Thyroid gland (tissue), 4 donors: ENCODE results near the gene PRDM7. TPM values are rescaled to one million over a fixed set of nuclear protein-coding genes. Genes with fewer than 3 reads are reported as not detected.
"Not testable (repeated sequence)": the region's sequence is repeated elsewhere in the genome, so short reads cannot be mapped to it uniquely, and the experiment has no call there.

ENCODE experiments used
- DNase-seq, 2 donors: peaks; one replicate each; pipeline ENCODE4 v3.0.0-alpha.2; 2019
- H3K27ac ChIP-seq, 3 donors: fragments of 200-600 bp; sonication (generic); 1 replicate in 2 of 3; 2 replicates in 1 of 3; pipeline ENCODE4 v1.5.1; 2016 to 2019; ENCODE audit warnings: mild to moderate bottlenecking in 1 of 3, moderate library complexity in 1 of 3
- H3K27me3 ChIP-seq: fragments of 200-600 bp; sonication (generic); one replicate; pipeline ENCODE4 v1.5.1; 2019
- H3K36me3 ChIP-seq, 2 donors: fragments of 200-600 bp; sonication (generic); one replicate each; pipeline ENCODE4 v1.5.1; 2016 to 2019
- H3K4me1 ChIP-seq, 2 donors: fragments of 200-600 bp; sonication (generic); one replicate each; pipeline ENCODE4 v1.5.1; 2017 to 2019
- H3K4me3 ChIP-seq, 3 donors: fragments of 200-600 bp; sonication (generic); replicated peaks in 1 of 3; 1 replicate in 2 of 3; 2 replicates in 1 of 3; pipeline ENCODE4 v1.5.1; 2016; ENCODE audit warnings: mild to moderate bottlenecking in 1 of 3
- H3K9me3 ChIP-seq: fragments of 200-600 bp; sonication (generic); one replicate; pipeline ENCODE4 v1.5.1; 2017
- CTCF ChIP-seq, 6 experiments: fragments of 200-600 bp in 3 of 6; fragments of 450-650 bp in 3 of 6; sonication (generic) in 3 of 6; IDR thresholded peaks; one replicate each; pipeline ENCODE4 v1.5.1; 2016 to 2019; ENCODE audit warnings: antibody characterized with exemption in 6 of 6, mild to moderate bottlenecking in 2 of 6, inconsistent platforms in 1 of 6, moderate library complexity in 1 of 6
- POLR2A ChIP-seq, 2 donors: fragments of 450-650 bp; IDR thresholded peaks; one replicate each; pipeline ENCODE4 v1.6.1; 2017; ENCODE audit warnings: antibody characterized with exemption in 2 of 2, mild to moderate bottlenecking in 2 of 2, moderate library complexity in 1 of 2
- WGBS, 2 donors: methylation state at CpG; one replicate each; pipeline ENCODE4 v1.1.5; 2017; 5-methylcytosine and 5-hydroxymethylcytosine counted together
- intact Hi-C: fragments of 100-400 bp; cut with DNase I; formaldehyde crosslinking; loops from one replicate; pipeline ENCODE4 v1.15.1; 2023
- total RNA-seq, 4 donors: library from RNA; depleted of rRNA; stranded (reverse); fragments of >200 nt; gene quantifications; one replicate each; pipeline ENCODE4 v1.2.3, GENCODE V29; 2016

Gene PRDM7
- total RNA-seq = not detected

- Histone ChIP-seq H3K9me3 (no peaks in the 10 kb centered on the region), H3K27ac (peak within 1 kb of the TSS in 1 of 3 donors; percentile 51), H3K4me1 (peaks cover 3 to 5% of the 10 kb centered on the region in 2 donors), H3K27me3 (no peaks in the 10 kb centered on the region), H3K4me3 (peak within 1 kb of the TSS in 2 of 3 donors; percentile 5 to 21), H3K36me3 (no peaks in the 10 kb centered on the region)
- TF ChIP-seq POLR2A (IDR thresholded peaks at IDR 0.05) (peak in 1 of 2 donors; percentile 47), CTCF (IDR thresholded peaks at IDR 0.05) (no peak)
- WGBS, 2 donors = 0% methylated on average over 13 of the region's 32 CpGs
- intact Hi-C loops = no loop called here
- peak; percentile 98 for DNase-seq
Measured at GRCh38 chr16:90077240-90077756, at the start of gene PRDM7. Gene PRDM7, minus strand, starts transcription at chr16:90077331. Its CDS starts 1,421 bp downstream, at chr16:90075910.

GRCh38 chr16:90121846-90122245 is 44.7 kb upstream of the PRDM7 start:
- H3K9me3 ChIP-seq, intact Hi-C loops, H3K27me3 ChIP-seq, DNase-seq, H3K4me3 ChIP-seq, H3K27ac ChIP-seq, H3K4me1 ChIP-seq, H3K36me3 ChIP-seq: not testable (repeated sequence)
- 81 to 100% methylated on average over 2 of the region's 4 CpGs for WGBS, 2 donors

GRCh38 chr16:90107617-90108016 is 30.5 kb upstream of the PRDM7 start:
- 100% methylated on average over 1 of the region's 6 CpGs; no CpG with 5 or more reads in 1 of the 2 donors for WGBS, 2 donors
- H3K27me3 ChIP-seq, DNase-seq, H3K36me3 ChIP-seq, intact Hi-C loops, H3K27ac ChIP-seq, H3K4me1 ChIP-seq, H3K4me3 ChIP-seq, H3K9me3 ChIP-seq: not testable (repeated sequence)

- 89 to 95% methylated on average over 9 of the region's 13 CpGs for WGBS, 2 donors
- not testable (repeated sequence) for H3K36me3 ChIP-seq, H3K4me3 ChIP-seq
Measured at GRCh38 chr16:90107060-90107459, 29.9 kb upstream of the PRDM7 start.

GRCh38 chr16:90106271-90106670 is 29.1 kb upstream of the PRDM7 start:
- intact Hi-C loops, H3K9me3 ChIP-seq, H3K36me3 ChIP-seq, H3K27ac ChIP-seq, H3K4me3 ChIP-seq, H3K4me1 ChIP-seq, H3K27me3 ChIP-seq: not testable (repeated sequence)
- WGBS, 2 donors = no CpG with 5 or more reads among the region's 32 CpGs
- peak in 1 of 6 experiments; percentile 22 for TF ChIP-seq CTCF (IDR thresholded peaks at IDR 0.05)
- DNase-seq = peak; percentile 46 to 60

More at GRCh38 chr16:90107060-90107459, 29.9 kb upstream of the PRDM7 start:
- H3K4me1 ChIP-seq, H3K27ac ChIP-seq, intact Hi-C loops, DNase-seq, H3K27me3 ChIP-seq, H3K9me3 ChIP-seq: not testable (repeated sequence)

GRCh38 chr16:90104725-90105124 is 27.6 kb upstream of the PRDM7 start:
- H3K27ac ChIP-seq, H3K36me3 ChIP-seq, DNase-seq, H3K9me3 ChIP-seq, H3K4me3 ChIP-seq, intact Hi-C loops, H3K27me3 ChIP-seq, H3K4me1 ChIP-seq: not testable (repeated sequence)
- 91 to 94% methylated on average over 13 of the region's 13 CpGs for WGBS, 2 donors

GRCh38 chr16:90102086-90102884 is 25.2 kb upstream of the PRDM7 start:
- H3K4me1 ChIP-seq, H3K36me3 ChIP-seq, H3K27ac ChIP-seq, intact Hi-C loops, H3K9me3 ChIP-seq, H3K4me3 ChIP-seq, DNase-seq, H3K27me3 ChIP-seq: not testable (repeated sequence)
- WGBS, 2 donors = 81 to 83% methylated on average over 7 to 10 of the region's 12 CpGs

- H3K27ac ChIP-seq, H3K9me3 ChIP-seq, H3K4me1 ChIP-seq, H3K27me3 ChIP-seq, H3K36me3 ChIP-seq, H3K4me3 ChIP-seq, intact Hi-C loops: not testable (repeated sequence)
- 60 to 73% methylated on average over 11 of the region's 11 CpGs for WGBS, 2 donors
- peak in 1 of 2 donors; percentile 3 for DNase-seq
Measured at GRCh38 chr16:90101332-90101731, 24.2 kb upstream of the PRDM7 start.

GRCh38 chr16:90100790-90101189 is 23.7 kb upstream of the PRDM7 start:
- H3K27ac ChIP-seq, DNase-seq, H3K4me3 ChIP-seq, H3K9me3 ChIP-seq, H3K4me1 ChIP-seq, intact Hi-C loops, H3K36me3 ChIP-seq, H3K27me3 ChIP-seq: not testable (repeated sequence)
- no CpG with 5 or more reads among the region's 4 CpGs for WGBS, 2 donors

GRCh38 chr16:90100229-90100628 is 23.1 kb upstream of the PRDM7 start:
- H3K9me3 ChIP-seq, DNase-seq, H3K27ac ChIP-seq, H3K4me3 ChIP-seq, H3K36me3 ChIP-seq, intact Hi-C loops, H3K4me1 ChIP-seq, H3K27me3 ChIP-seq: not testable (repeated sequence)
- WGBS, 2 donors = 76 to 84% methylated on average over 4 of the region's 5 CpGs

GRCh38 chr16:90098936-90099335 is 21.8 kb upstream of the PRDM7 start:
- H3K36me3 ChIP-seq, H3K9me3 ChIP-seq, DNase-seq, H3K27me3 ChIP-seq, H3K4me1 ChIP-seq, H3K27ac ChIP-seq, H3K4me3 ChIP-seq, intact Hi-C loops: not testable (repeated sequence)
- WGBS, 2 donors = 75 to 85% methylated on average over 3 of the region's 5 CpGs
